DOHH2 (cell line): ENCODE measurements around the gene CYP26B1.

Experiments
- H3F3A ChIP-seq: fragments of 200-600 bp; sonication (generic), shearing (Covaris generic); 2 replicates; pipeline ENCODE4 v1.6.0; 2016; ENCODE audit warnings: antibody characterized with exemption, mild to moderate bottlenecking; ENCODE audit not compliant: control insufficient read depth, insufficient read depth
- H3K27ac ChIP-seq: fragments of 200-600 bp; sonication (generic); 2 replicates; pipeline ENCODE4 v1.5.1; 2014; ENCODE audit warnings: low read depth, mild to moderate bottlenecking, low read length, moderate library complexity
- H3K27me3 ChIP-seq: fragments of 200-600 bp; sonication (generic); 2 replicates; pipeline ENCODE4 v1.6.1; 2014; ENCODE audit warnings: mild to moderate bottlenecking, low read length, mixed read lengths; ENCODE audit not compliant: control insufficient read depth
- H3K36me3 ChIP-seq: fragments of 200-600 bp; sonication (generic); 2 replicates; pipeline ENCODE4 v1.6.1; 2014; ENCODE audit warnings: mild to moderate bottlenecking, low read length, moderate library complexity, mixed read lengths; ENCODE audit not compliant: control insufficient read depth
- H3K4me1 ChIP-seq: fragments of 200-600 bp; sonication (generic); 2 replicates; pipeline ENCODE4 v1.6.1; 2014; ENCODE audit warnings: mild to moderate bottlenecking, low read length, mixed read lengths; ENCODE audit not compliant: control insufficient read depth
- H3K4me2 ChIP-seq: fragments of 200-600 bp; sonication (generic); 2 replicates; pipeline ENCODE4 v1.6.0; 2014; ENCODE audit warnings: mild to moderate bottlenecking, low read length, moderate library complexity
- H3K4me3 ChIP-seq: fragments of 200-600 bp; sonication (generic); 2 replicates; pipeline ENCODE4 v1.5.1; 2014; ENCODE audit warnings: mild to moderate bottlenecking, low read length, mixed read lengths
- H3K79me2 ChIP-seq: fragments of 200-600 bp; sonication (generic); 2 replicates; pipeline ENCODE4 v1.6.1; 2014; ENCODE audit warnings: mild to moderate bottlenecking, low read length, mixed read lengths; ENCODE audit not compliant: control insufficient read depth
- H3K9me2 ChIP-seq: fragments of 200-600 bp; sonication (generic); replicated peaks from 2 replicates; pipeline ENCODE4 v1.6.1; 2014; ENCODE audit warnings: mild to moderate bottlenecking, low read length, mixed read lengths; ENCODE audit not compliant: control insufficient read depth
- H3K9me3 ChIP-seq: fragments of 200-600 bp; sonication (generic); 2 replicates; pipeline ENCODE4 v1.6.1; 2014; ENCODE audit warnings: antibody characterized with exemption, low read length, mixed read lengths; ENCODE audit not compliant: control insufficient read depth, insufficient read depth
- H4K20me1 ChIP-seq: fragments of 200-600 bp; sonication (generic); 2 replicates; pipeline ENCODE4 v1.6.0; 2014; ENCODE audit warnings: low read depth, mild to moderate bottlenecking, antibody characterized with exemption, low read length, moderate library complexity; ENCODE audit not compliant: control insufficient read depth, insufficient read depth
- EZH2phosphoT487 ChIP-seq: fragments of 200-600 bp; sonication (generic); IDR thresholded peaks from 2 replicates; pipeline ENCODE4 v1.6.1; 2017; ENCODE audit warnings: borderline replicate concordance, mild to moderate bottlenecking, antibody characterized with exemption, low read length, moderate library complexity, mixed read lengths
- TF ChIP-seq, protein P1 (sequence below): fragments of 200-600 bp; sonication (generic); IDR thresholded peaks from one replicate; pipeline ENCODE4 v1.5.1; 2014; ENCODE audit warnings: antibody characterized with exemption, mild to moderate bottlenecking, low read depth, low read length; ENCODE audit not compliant: poor library complexity, severe bottlenecking

CYP26B1 gene

DNA sequence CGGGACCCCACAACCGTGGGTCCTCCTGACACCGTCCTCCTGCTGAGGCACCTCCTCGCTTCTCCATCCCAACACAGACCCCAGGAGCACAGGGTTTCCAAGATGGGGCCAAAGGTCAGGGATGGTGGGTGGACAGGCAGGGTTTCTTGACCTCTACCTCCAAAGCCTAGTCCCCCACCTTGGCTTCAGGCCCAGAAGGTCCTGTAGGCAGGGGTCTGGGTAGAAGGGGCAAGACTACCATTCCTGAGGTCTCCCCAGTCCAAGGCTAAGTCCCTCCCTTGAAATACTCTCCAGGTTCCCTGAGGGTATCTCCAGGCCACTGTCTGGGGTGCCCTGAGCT is 7.1 kb downstream of the CYP26B1 start:
- H3K27me3 ChIP-seq = no peaks in the 10 kb centered on the region

GRCh38 chr2:72139874-72140620 is 7.6 kb downstream of the CYP26B1 start:
- no peaks in the 10 kb centered on the region for H3K79me2 ChIP-seq
- no peak overlapping the region for H3K27ac ChIP-seq
- H3K36me3 ChIP-seq = no peaks in the 10 kb centered on the region
- H3F3A ChIP-seq = no peaks in the 10 kb centered on the region
- no peaks in the 10 kb centered on the region for H3K9me2 ChIP-seq
- H4K20me1 ChIP-seq = no peaks in the 10 kb centered on the region
- no peaks in the 10 kb centered on the region for H3K27me3 ChIP-seq
- TF ChIP-seq EZH2phosphoT487 = no peak
- TF ChIP-seq, protein P1, sequence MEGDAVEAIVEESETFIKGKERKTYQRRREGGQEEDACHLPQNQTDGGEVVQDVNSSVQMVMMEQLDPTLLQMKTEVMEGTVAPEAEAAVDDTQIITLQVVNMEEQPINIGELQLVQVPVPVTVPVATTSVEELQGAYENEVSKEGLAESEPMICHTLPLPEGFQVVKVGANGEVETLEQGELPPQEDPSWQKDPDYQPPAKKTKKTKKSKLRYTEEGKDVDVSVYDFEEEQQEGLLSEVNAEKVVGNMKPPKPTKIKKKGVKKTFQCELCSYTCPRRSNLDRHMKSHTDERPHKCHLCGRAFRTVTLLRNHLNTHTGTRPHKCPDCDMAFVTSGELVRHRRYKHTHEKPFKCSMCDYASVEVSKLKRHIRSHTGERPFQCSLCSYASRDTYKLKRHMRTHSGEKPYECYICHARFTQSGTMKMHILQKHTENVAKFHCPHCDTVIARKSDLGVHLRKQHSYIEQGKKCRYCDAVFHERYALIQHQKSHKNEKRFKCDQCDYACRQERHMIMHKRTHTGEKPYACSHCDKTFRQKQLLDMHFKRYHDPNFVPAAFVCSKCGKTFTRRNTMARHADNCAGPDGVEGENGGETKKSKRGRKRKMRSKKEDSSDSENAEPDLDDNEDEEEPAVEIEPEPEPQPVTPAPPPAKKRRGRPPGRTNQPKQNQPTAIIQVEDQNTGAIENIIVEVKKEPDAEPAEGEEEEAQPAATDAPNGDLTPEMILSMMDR = no peak
- H3K9me3 ChIP-seq = no peaks in the 10 kb centered on the region
- no peak overlapping the region for H3K4me2 ChIP-seq
- no peaks in the 10 kb centered on the region for H3K4me1 ChIP-seq
- H3K4me3 ChIP-seq = no peak overlapping the region

More for the DNA sequence above, 7.1 kb downstream of the CYP26B1 start:
- no peaks in the 10 kb centered on the region for H3K4me1 ChIP-seq
- H3K4me3 ChIP-seq = no peak overlapping the region
- H3K9me2 ChIP-seq = no peaks in the 10 kb centered on the region
- no peak for TF ChIP-seq EZH2phosphoT487
- TF ChIP-seq, protein P1 = no peak
- no peaks in the 10 kb centered on the region for H3K36me3 ChIP-seq
- no peaks in the 10 kb centered on the region for H3K79me2 ChIP-seq
- no peaks in the 10 kb centered on the region for H3K9me3 ChIP-seq
- no peaks in the 10 kb centered on the region for H3F3A ChIP-seq
- no peak overlapping the region for H3K4me2 ChIP-seq
- no peak overlapping the region for H3K27ac ChIP-seq
- H4K20me1 ChIP-seq = no peaks in the 10 kb centered on the region

GRCh38 chr2:72139471-72139873 is 8.2 kb downstream of the CYP26B1 start:
- Histone ChIP-seq H3K4me2 (no peak overlapping the region), H4K20me1 (no peaks in the 10 kb centered on the region), H3K27ac (no peak overlapping the region), H3K79me2 (no peaks in the 10 kb centered on the region), H3K4me3 (no peak overlapping the region), H3K9me2 (no peaks in the 10 kb centered on the region), H3K9me3 (no peaks in the 10 kb centered on the region), H3K4me1 (no peaks in the 10 kb centered on the region), H3F3A (no peaks in the 10 kb centered on the region), H3K36me3 (no peaks in the 10 kb centered on the region), H3K27me3 (no peaks in the 10 kb centered on the region)
- TF ChIP-seq EZH2phosphoT487 = no peak
- TF ChIP-seq, protein P1 = no peak
